Kidney capillary endothelial cell (primary cell): Measurements from ENCODE around the gene MAP2K1.
"Not testable (repeated sequence)": the region's sequence is repeated elsewhere in the genome, so short reads cannot be mapped to it uniquely, and the experiment has no call there.

ENCODE experiments used
- DNase-seq: peaks from one replicate; pipeline ENCODE4 v3.0.0-alpha.2; 2018; ENCODE audit warnings: low spot score

MAP2K1 gene

GRCh38 chr15:66476535-66476934 lies 89.8 kb downstream of the MAP2K1 start:
- no peak for DNase-seq

DNA sequence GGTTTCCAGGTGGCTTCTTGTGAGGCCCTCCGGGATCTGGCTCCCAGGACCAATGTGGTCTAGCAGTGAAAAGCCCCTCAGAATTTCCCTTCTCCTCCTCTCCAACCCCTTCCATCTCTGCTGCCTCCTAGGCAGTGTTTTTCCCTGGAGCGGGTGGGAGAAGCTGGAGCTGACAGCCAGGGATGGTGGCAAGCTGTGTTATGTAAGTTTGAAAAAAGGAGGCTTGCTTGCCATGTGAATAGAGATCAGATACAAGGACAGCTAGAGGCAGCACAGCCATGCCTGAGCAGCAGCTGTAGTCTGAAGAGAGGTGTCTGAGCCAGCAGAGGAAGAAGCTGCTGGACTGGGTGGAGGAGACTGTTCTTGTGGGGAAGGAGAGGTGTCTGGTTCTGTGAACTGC lies 90.3 kb downstream of the MAP2K1 start:
- DNase-seq = no peak

DNA sequence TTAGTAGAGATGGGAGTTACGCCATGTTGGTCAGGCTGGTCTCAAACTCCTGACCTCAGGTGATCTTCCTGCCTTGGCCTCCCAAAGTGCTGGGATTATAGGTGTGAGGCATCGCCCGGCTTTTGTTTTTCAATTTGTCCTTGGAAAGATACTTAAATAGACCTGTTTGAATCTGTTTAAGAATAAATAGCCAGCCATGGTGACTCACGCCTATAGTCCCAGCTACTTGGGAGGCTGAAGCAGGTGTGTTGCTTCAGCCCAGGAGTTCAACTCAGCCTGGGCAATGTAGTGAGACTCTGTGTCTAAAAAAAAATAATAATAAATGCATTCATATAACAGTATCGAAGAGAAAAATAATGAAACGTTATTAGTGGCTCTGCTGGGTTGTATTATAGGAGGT lies 93.6 kb downstream of the MAP2K1 start:
- no peak for DNase-seq

DNA sequence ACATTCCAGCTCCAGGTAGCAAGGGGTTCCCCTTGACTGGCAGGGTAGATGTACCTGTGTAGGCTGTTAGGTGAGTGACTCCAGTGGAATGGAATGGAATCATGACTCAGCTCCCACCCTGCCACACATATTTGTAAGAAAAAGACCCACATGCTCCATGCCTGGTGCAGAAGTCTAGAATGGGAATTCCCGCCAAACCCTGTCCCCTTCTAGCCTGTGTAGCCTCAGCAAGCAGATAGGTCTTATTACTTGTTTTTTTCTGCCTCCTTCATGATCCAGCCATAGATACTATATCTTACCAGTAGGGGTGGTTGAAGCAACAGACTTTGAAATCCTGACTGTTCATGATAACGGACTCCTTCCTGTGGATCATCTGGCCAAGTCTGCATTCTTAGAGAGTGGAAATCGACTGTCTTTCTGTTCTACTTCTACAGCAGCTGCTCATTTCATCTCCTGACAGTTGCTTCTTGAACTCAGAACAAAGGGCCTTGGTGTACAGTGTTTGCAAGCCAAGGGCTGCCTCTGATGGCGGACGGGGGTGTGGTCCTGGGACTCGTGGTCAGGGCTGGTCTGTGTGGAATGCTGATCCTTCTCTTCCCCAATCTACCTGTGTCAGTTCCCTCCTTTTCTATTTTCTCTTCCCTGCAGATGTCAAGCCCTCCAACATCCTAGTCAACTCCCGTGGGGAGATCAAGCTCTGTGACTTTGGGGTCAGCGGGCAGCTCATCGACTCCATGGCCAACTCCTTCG lies 94.6 kb downstream of the MAP2K1 start:
- no peak for DNase-seq

- no peak for DNase-seq
These were observed 95.8 kb downstream of the MAP2K1 start for GRCh38 chr15:66482539-66482938.

GRCh38 chr15:66483131-66483566 lies 96.4 kb downstream of the MAP2K1 start:
- DNase-seq = no peak

DNA sequence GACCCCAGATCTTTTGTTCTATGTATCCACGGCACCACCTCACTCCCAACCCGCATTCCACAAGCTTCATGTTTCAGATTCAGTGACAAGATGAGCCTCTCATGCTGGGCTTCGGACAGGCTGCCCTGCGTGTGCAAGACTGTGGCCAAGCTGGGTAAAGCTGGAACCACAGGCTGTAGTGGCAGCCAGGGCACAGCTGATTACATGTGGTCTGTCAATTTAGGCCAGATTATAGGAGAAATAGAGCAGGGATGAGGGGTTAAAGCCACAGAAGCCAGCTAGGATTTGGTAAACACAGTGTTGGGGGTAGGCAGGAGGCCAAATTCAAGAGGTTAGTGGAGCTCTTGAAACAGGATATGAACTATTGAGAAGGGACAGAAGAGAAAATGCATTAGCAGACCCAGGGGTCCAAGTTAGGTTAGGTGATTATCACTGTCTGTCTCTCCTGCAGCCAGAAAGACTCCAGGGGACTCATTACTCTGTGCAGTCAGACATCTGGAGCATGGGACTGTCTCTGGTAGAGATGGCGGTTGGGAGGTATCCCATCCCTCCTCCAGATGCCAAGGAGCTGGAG lies 97.9 kb downstream of the MAP2K1 start:
- DNase-seq = no peak

DNA sequence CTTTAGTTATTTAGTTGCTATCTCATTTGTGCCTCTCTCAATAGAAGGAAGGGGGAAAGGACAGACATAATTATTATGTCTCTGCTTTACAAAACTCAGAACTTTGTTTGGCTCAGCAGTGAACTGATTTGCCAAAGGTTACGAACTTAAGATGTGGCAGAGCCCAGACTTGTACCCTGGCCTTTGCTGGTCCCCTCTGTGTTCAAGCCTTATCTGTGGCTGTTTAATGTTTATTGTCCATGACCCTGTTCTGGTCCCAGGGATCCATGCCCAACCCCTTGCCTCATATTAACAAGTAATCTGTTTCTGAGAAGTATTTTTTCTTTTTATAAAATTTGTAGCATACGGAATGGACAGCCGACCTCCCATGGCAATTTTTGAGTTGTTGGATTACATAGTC lies 100.2 kb downstream of the MAP2K1 start:
- DNase-seq = no peak

GRCh38 chr15:66488525-66488924 lies 101.8 kb downstream of the MAP2K1 start:
- no peak for DNase-seq

GRCh38 chr15:66489179-66489791 lies 102.6 kb downstream of the MAP2K1 start:
- no peak for DNase-seq

- no peak for DNase-seq
These were observed 105.1 kb downstream of the MAP2K1 start for GRCh38 chr15:66491846-66492245.

DNA sequence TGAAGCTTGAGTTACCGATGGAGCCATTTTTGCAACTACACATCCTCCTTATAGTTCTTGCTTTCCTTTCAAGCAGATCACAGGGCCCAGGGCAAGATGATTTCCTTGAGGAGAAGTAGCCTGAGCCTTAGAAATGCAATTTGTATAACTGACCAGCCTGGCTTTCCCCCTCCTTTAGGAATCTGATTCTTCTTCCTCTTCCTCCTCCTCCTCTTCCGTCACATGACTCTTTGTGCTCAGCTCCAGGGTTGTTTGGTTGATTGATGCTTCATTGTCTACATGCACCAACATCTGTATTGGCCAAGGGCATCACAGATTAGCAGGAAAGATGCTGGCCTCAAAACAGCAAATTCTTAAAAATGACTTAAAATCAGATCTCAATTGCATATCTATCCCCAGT lies 107.5 kb downstream of the MAP2K1 start:
- no peak for DNase-seq

GRCh38 chr15:66496951-66497501 lies 110.3 kb downstream of the MAP2K1 start:
- DNase-seq = no peak

GRCh38 chr15:66497502-66498455 lies 111.1 kb downstream of the MAP2K1 start, which contains the start of gene SNAPC5:
Gene SNAPC5 (minus strand): TSS chr15:66497762. CDS start chr15:66497731, 31 bp downstream.
- peak; percentile 90 for DNase-seq

DNA sequence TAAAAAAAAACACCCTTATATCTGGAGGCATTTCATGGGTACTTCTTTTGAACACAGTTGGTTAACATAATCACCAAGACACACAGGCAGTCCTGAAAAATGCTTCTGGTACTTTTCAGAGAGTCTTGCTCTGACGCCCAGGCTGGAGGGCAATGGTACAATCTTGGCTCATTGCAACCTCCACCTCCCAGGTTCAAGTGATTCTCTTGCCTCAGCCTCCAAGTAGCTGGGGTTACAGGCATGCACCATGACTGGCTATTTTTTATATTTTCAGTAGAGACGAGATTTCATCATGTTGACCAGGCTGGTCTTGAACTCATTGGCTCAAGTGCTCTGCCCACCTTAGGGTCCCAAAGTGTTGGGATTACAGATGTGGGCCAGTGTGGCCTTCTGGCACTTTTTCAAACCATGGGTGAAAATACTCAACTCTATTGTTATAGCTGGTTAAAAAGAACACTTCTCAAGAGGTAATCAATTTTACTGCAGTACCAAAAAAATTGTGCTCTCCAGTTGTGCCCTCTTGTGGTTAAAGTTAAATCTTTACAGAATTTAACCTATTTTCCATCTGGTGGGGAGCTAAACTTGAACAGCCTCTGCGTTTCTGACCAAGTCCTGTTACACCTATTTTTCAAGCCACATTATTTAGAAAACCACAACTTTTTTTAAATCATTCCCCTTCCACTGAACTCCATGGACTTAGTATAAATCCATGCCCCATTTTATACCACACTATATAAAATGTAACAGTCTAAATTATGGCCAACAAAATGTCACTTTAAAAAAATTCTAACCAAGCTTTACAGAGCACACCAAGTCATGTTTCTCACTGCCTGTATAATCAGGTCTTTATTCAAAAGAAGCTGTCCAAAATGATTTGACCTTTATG lies 112.0 kb downstream of the MAP2K1 start:
- DNase-seq = no peak

- not testable (repeated sequence) for DNase-seq
These were observed 113.6 kb downstream of the MAP2K1 start for GRCh38 chr15:66500346-66500745.

DNA sequence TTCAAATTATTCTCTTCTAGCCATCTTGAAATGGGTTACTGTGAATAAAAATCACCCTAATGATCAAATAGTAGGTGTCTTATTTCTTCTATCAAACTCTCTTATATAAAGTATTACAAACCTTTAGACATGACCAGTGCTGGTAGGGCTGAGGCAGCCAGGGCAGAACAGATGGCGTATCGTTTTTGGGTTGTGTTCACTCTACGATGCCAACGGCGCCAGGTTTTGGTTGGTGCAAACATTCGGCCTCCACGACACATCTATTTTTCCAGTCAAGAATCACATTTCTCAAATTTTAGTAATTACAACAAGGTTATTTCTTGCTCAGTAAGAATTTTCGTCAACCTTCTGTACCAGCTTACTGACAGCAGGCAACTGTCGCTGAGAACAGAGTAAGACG lies 115.8 kb downstream of the MAP2K1 start:
- no peak for DNase-seq

DNA sequence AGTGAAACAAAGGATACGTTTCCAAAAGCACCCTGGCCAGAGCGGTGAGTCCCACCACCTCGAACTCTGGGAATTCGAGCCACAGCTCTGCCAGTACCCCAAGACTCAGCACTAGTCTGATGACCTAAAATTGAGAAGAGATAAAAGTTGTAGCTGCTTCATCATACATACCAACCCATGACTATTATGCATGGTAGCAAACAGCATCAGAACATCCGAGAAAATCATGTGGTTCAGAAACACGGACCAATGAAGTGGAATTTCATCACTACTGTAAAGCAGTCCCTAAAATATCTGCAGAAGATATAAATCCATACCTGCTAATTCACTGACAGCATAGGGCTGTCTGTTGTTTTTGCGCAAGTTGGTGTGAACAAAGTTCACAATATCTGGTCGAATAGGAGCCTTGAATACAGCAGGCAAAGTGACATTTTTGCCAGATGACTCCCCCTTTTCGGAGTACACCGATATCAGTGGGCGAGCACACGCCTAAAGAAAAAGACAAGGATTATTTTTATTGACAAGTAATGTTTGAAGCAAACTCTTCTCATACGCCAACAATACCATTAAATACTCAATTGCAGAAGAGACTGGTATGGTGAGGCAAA lies 116.4 kb downstream of the MAP2K1 start:
- not testable (repeated sequence) for DNase-seq

DNA sequence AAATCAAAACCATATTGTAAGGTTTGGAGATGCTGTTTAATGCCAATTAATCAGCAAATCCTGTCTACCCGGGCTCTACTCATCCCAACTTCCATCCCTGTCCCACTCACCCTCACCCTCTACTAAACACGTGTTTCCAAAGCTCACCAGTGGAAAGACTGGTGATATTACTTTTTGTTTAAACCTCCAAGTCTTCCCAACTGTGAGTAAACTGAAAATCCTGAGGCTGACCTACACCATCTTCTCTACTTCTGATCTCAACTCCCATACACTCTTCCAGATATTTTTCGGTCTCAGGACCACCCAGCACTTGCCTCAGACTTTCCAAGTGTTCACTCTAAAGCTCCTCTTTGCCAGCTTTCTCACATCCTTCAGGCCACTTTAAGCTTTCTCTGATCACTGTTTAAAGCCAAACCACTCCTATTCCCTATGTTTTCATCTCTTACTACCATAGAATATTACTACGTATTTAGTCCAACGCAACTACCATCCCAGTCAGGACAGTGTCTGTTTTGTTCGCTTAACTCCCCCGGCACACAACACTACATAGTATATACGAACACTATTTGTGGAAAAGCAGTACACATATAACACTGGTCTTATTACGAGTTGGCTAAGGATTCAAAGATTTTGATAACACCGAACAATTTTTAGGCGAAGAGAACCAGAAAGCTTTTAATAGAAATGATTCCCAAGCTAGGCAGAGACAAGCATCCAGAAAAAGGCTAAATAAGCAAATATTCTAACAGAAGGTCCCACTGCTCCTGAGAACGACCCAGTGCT lies 117.3 kb downstream of the MAP2K1 start:
- DNase-seq = no peak
